ENCODE results near the gene DROSHA.

Gene DROSHA

DNA sequence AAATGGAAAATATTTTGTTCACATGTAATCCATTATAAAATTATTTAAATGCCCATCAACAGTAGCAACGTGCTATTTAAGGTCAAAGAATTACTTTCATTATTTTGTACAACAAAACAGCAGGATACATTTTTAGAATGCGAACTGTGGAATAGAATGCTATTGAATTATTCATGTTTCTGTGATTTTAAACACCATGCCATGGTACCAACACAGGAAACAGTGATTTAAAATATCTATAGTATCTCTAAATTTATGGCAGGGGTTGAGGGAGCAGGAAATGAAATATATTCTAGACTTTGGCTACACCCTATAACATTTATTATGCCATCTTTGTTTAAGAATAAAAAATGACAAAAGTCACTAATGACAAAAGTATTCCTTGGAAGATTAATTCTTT, 62.4 kb downstream of the DROSHA start:
- no peak for DNase-seq (ENCODE audit: low read depth in 2 of 2, low spot score in 1 of 2)

DNA sequence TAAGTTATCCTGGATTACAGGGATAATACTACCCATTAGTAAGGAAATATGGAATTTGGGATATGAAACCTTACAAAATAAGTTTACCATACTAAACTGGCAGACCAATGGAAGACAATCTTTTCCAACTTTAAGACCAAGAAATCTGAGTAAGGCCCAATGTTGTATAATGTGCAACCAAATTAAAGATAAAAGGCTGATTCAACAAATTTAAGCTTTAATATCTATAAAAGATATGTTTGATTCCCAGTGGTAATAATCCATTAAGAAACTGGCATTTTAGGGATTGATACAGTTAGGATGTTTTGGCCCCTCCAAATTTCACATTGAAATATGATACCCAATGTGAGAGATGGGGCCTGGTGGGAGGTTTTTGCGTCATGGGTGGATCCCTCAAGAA, 66.6 kb downstream of the DROSHA start:
- DNase-seq (ENCODE audit: low read depth in 2 of 2, low spot score in 1 of 2), result no peak

GRCh38 chr5:31464081-31464480, 67.8 kb downstream of the DROSHA start:
- DNase-seq (ENCODE audit: low read depth in 2 of 2, low spot score in 1 of 2), result no peak

- DNase-seq (ENCODE audit: low read depth in 2 of 2, low spot score in 1 of 2), result no peak
These were observed 68.5 kb downstream of the DROSHA start for GRCh38 chr5:31463351-31463750.

DNA sequence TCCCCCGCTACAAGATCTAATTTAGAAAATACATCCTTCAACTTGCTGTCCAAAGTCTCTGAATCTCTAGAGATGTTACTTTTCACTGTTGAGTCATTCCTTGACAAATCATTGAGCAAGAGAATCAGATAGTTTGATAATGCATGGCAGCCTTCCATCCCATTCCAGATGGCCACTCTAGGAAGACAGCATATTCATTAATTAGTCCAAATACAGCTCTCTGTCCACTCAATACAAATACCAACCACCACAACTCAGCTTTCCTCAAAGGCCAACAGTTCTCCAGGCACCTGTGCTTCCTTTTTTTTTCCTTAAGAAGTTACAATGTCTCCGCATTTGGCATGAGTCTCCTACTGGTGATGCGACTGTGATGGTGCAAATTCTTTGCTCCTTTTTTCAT, 72.3 kb downstream of the DROSHA start:
- DNase-seq (ENCODE audit: low read depth in 2 of 2, low spot score in 1 of 2), result no peak

GRCh38 chr5:31455172-31455571, 76.7 kb downstream of the DROSHA start:
- DNase-seq (ENCODE audit: low read depth in 2 of 2, low spot score in 1 of 2), result no peak

DNA sequence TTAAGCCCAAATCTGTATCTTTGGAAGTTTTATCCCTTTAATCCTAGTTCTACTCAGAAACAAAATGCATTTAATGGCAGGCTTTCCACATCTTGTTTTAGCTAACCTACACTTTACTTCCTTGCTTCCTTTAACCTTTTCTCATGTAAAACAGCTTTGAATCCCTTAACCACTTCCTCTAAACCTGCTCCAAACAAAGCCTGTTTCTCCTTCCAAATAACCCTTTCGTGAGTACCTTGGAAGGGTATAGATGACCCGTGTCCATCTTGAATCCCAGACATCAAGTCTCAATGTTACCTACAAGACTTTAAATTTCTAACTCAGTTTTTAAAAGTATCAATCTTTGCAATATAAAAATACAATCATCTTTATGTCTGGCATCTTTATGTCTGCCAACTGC, 78.4 kb downstream of the DROSHA start:
- no peak for DNase-seq (ENCODE audit: low read depth in 2 of 2, low spot score in 1 of 2)

DNA sequence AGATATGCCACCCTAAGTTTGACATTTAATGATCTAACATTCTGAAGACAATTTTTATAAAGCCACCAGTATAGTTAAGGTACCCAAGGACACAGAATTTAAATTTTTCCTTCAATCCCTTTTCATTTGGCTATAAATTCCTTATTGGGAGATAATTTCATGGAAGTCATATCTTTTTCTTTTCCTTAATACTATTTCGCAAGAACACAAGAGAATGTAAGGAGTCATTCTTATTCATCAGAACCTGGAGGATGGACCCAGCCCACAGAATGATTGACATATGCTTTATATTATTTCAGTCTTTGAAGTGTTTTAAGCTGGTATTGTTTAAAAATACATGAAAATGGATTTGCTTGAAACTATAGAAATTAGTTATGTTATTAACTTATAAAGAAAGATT, 79.6 kb downstream of the DROSHA start:
- no peak for DNase-seq (ENCODE audit: low read depth in 2 of 2, low spot score in 1 of 2)

DNA sequence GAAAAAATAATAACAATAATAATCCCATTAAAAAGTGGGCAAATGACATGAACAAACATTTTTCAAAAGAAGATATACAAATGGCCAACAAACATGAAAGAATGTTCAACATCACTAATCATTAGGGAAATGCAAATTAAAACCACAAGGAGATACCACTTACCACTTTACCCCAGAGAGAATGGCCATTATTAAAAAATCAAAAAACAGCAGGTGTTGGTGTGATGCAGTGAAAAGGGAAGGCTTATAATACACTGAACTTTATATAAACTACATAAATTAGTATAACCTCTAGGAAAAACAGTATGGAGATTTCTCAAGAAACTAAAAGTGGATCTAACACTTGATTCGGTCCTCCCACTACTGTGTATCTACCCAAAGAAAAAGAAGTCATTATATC, 81.9 kb downstream of the DROSHA start:
- DNase-seq (ENCODE audit: low read depth in 2 of 2, low spot score in 1 of 2), result no peak

GRCh38 chr5:31449174-31449573, 82.7 kb downstream of the DROSHA start:
- no peak for DNase-seq (ENCODE audit: low read depth in 2 of 2, low spot score in 1 of 2)

DNA sequence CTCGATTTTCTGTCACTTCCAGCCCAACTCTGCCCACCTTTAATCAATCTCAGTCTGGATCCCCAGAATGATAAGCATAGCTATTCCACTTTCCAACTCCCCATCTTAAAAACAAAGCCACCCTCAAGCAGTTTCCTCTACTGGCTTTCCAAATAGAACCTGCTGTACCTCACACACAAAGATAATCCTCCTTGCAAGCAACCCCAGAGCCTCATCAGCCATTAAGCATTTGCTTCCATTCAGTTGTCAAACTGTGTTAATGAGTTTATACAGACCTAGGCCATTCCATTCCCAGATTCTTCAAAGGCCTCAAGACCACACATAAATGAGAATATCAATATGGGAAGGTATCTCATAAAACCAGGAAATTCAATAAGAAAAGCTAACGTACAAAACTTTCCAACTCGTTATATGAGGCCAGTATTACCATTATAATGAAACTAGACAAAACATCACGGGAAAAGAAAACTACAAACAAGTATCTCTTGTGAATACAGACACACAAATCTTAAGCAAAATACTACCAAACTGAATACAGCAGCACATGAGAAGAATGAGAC, 86.8 kb downstream of the DROSHA start:
- DNase-seq (ENCODE audit: low read depth in 2 of 2, low spot score in 1 of 2), result no peak

DNA sequence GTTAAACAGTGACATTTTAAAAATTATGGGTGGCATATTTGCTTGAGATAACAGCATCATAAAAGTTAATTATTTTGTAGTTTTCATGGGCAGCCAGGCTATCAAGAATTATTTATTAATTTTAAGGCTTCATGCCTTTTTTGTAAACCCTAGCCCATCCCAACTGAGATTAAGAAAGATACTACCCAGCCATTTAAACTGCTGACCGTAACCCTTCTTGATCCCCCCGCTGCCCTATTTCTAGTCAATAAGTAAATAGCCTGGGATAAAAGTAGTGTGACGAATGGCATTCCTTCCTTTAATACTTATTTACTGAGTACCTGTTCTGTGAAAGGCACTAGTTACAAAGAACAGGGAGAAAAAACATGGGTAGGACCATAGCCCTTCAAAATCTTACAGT, 88.3 kb downstream of the DROSHA start:
- no peak for DNase-seq (ENCODE audit: low read depth in 2 of 2, low spot score in 1 of 2)

DNA sequence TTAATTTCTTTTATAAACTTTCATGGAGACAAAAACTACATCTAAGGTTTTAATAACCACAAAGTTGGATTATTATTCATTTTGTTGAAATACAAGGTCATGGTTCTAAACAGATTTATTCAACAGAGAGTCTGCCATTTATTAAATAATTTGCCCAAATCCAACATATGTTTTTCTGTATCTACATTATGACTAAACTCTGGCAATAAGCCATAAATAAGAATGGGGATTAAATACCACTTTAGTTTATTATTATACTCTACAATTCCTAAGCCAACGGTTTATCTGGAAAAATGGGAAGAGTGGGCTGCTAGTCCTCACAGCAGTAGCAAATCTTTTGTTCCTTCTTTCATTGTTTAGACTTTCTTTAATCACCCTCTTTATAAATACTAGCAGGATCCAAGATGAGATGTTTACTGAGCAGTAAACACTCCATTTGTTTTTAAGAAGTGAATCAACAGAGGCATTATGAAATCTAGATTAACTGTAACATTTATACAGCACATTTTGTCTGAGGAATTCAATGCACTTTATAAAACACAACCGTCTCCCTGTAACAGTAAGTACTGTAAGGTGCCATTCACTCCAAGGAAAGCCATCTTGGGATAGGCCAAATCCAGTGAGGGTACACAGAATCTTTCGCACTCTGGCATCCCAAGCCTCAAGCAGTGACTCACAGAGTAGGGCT, 89.7 kb downstream of the DROSHA start:
- no peak for DNase-seq (ENCODE audit: low read depth in 2 of 2, low spot score in 1 of 2)

- no peak for DNase-seq (ENCODE audit: low read depth in 2 of 2, low spot score in 1 of 2)
These were observed 95.0 kb downstream of the DROSHA start for GRCh38 chr5:31436851-31437250.

DNA sequence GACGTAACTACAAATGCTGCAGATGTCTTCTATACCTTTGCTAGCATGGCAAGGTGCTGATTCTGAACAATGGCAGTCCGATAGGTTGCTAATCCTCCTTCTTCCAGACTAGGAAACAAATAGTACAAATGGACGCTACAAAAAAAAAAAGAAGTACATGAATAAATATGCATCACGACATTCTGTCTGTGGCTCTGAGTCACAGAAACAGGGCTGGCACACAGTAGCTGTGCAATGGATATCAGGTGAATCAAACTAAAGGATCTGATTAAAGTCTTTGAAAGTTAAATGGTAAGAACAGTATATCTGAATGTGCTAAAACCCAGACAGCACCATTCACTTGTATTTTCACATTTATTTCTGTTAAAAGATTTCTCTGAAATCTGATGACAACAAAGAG, 96.2 kb downstream of the DROSHA start:
- DNase-seq (ENCODE audit: low read depth in 2 of 2, low spot score in 1 of 2), result no peak

GRCh38 chr5:31434898-31435297, 97.0 kb downstream of the DROSHA start:
- DNase-seq (ENCODE audit: low read depth in 2 of 2, low spot score in 1 of 2), result no peak

GRCh38 chr5:31433229-31433628, 98.7 kb downstream of the DROSHA start:
- no peak for DNase-seq (ENCODE audit: low read depth in 2 of 2, low spot score in 1 of 2)

DNA sequence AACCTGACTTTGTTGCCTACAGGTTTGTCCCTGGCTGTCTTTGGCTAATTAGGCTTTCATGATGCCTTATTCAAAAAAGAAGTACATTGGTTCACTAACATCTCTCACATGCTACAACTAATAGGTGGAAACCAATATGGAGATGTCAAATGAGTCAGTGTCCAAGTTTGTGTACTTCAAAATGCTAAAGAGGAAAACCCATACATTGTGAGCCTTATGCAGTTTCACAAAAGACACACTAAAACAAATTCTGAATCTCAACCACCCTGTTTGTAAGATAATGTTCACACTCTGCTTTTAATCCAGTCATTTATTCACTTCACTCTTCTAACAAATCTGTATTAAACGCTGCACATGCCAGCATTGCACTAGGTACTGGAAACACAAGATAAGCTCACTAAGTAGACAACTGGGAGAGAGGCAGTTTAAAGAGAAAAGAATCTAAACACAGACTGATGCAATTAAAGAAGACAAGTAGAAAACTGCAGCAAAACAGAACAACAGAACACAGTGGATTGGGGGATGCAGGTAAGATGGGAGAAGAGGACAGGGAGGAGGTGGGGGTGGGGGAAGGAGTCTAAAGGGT, 104.1 kb downstream of the DROSHA start:
- DNase-seq (ENCODE audit: low read depth in 2 of 2, low spot score in 1 of 2), result no peak

DNA sequence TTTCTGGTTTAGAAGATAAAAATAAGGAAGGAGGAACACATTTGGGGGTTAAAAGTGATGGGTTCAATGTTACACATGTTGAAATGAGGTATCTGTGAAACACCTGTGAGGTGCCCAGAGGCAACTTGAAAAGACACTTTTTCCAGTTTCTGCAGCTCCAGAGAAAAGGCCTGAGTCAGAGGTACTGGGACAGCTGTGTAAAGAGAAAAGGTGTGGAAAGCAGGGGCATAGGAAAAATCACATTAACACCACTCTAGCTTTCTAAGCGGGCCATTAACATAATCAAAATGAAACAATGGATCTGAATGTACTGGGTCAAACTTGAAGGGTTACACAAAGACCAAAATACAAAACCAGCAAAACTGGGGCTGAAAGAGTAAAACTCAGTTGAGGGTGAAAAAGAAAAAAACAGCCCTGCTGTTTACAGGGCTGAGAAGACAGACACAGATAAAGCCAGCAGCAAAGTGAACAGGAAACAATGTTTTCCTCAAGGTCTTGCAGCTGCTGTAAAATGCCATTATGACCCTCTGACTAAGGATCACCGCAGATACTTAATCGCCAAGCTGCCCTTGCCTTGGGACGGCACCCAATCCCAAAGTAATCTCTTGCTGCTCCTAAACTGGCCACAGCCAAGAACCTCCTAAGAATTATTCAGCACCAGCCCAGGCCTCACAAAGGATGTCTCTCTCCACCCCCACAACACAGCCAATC, 104.7 kb downstream of the DROSHA start:
- DNase-seq (ENCODE audit: low read depth in 2 of 2, low spot score in 1 of 2), result no peak

DNA sequence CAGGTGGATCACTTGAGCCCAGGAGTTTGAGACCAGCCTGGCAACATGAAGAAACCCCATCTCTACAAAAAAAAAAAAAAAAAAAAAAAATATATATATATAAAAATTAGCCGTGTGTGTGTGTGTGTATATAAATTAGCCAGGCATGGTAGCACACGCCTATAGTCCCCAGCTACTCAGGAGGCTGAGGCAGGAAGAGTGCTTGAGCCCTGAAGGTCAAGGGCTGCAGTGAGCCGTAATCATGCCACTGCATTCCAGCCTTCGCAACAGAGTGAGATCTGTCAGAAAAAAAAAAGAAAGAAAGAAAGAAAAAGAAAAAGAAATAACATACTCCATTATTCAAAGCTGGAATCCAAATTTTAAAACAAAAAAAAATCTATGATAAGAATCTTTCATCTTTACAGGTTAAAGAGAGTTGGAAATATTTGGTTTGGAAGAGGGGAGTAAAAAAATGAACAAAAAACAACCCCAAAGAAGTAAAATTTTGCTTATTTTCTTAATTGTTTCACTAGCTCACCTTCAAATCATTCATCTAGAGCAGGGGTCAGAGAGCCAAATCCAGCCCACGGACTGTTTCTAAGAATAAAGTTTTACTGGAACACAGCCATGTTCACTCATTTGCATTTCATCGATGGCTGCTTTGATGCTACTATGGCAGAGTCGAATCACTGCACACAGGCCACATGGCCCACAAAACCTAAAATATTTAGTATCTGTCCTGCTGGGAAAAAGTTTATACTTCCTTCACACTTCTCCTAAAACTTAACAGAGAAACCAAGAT, 109.9 kb downstream of the DROSHA start:
- no peak for DNase-seq (ENCODE audit: low read depth in 2 of 2, low spot score in 1 of 2)

DNA sequence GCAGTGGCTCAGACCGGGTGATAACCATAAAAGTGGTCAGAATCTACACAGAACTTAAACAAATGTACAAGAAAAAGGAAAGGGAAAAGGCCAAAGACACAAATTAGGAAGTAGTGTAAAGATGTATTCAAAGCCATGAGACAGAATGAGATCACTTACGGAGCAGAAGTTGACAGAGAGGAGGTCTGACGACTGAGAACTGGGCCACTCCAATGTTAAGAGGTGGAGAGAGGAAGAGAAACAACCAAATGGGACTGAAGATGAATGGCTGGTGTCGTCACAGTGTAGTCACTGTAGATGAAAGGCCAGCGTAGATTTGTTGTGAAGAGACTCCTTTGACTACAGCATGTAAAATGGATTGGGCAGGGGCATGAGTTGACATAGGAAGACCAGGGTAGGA, 114.4 kb downstream of the DROSHA start:
- DNase-seq (ENCODE audit: low read depth in 2 of 2, low spot score in 1 of 2), result no peak

- DNase-seq (ENCODE audit: low read depth in 2 of 2, low spot score in 1 of 2), result no peak
These were observed 115.3 kb downstream of the DROSHA start for GRCh38 chr5:31416547-31416946.
